ENCODE results near the gene KEAP1. TPM values are rescaled to one million over a fixed set of nuclear protein-coding genes. Genes with fewer than 3 reads are reported as not detected.
A peak's percentile ranks its signal among the peaks of the same experiment; 100 is the strongest.

KEAP1 gene
- total and polyA plus RNA-seq, 9 of the 15 experiments (the other 6 are each of a cell fraction or from before 2014, with no cell fraction given), result 2.1 to 95.6 (median 64.3) TPM

GRCh38 chr19:10450191-10450852, 52.8 kb downstream of the KEAP1 start:
- no peaks in the 10 kb centered on the region for H3K9me3 ChIP-seq (replicated peaks; ENCODE audit: control insufficient read depth, insufficient read depth, low read depth, low read length)
- H3K9me1 ChIP-seq (ENCODE audit: control insufficient read depth, insufficient read depth, low read length), result peaks cover 4% of the 10 kb centered on the region
- POLR2A ChIA-PET, result interaction anchor here (0.6 to 1.1 kb wide), 4 partner anchors 20 to 1332 kb away, joined by 3 read pairs; partner anchors contain the start of gene ICAM5
- no peak overlapping the region for H3K4me3 ChIP-seq
- WGBS (ENCODE audit: insufficient coverage, low coverage, missing lambda C conversion rate), result 77% methylated on average over 11 of the region's 14 CpGs
- H3K9ac ChIP-seq (ENCODE audit: insufficient read depth in 1 of 2, low read depth in 2 of 2, low read length in 2 of 2), result peak overlapping the region in 1 of 2 experiments; percentile 6; a peak in 1 of 4 replicates
- H3K4me2 ChIP-seq (ENCODE audit: insufficient read depth, low read length), result no peak overlapping the region
- peaks cover 17% of the 10 kb centered on the region; the same call in 1 of the 2 replicates for H4K20me1 ChIP-seq (replicated peaks; ENCODE audit: control insufficient read depth, insufficient read depth, low read length)
- no peak overlapping the region for H2AFZ ChIP-seq (ENCODE audit: low read depth, low read length)
- H3K27ac ChIP-seq (ENCODE audit: extremely low read depth, low read depth, low read length), result no peak overlapping the region
- CTCF ChIA-PET (ENCODE audit: low intra/inter-chr PET ratio), result no interaction called here
- in situ Hi-C loops (cut with MboI), result no loop called here
- TF ChIP-seq ZBED1 (IDR thresholded peaks at IDR 0.05), result no peak
- 0 out of 2 replicates have a peak, but pooled peaks have one; percentile 40 for TF ChIP-seq SMARCA5 (IDR thresholded peaks at IDR 0.05)
- peak; percentile 35; the same call in 1 of the 2 replicates for TF ChIP-seq HDAC2 (IDR thresholded peaks at IDR 0.05)
- peak; percentile 63; the same call in 1 of the 2 replicates for TF ChIP-seq ADNP (tag; IDR thresholded peaks at IDR 0.05)
- TF ChIP-seq RBM25 (IDR thresholded peaks at IDR 0.05; ENCODE audit: low read depth, low read length, severe bottlenecking), result peak; percentile 89
- TF ChIP-seq KDM1A (IDR thresholded peaks at IDR 0.05), result peak; percentile 17 to 61; a peak in 2 of 4 replicates
- TF ChIP-seq CHD1 (IDR thresholded peaks at IDR 0.05; ENCODE audit: low read length), result no peak
- 0 out of 2 replicates have a peak, but pooled peaks have one; percentile 6 for TF ChIP-seq EGR1 (conservative IDR thresholded peaks at IDR 0.05)
- TF ChIP-seq PREB (CRISPR knock-in tag; IDR thresholded peaks at IDR 0.05), result no peak
- TF ChIP-seq ZBTB7A (IDR thresholded peaks at IDR 0.05; ENCODE audit: borderline replicate concordance, control insufficient read depth, low read depth, low read length), result 0 out of 2 replicates have a peak, but pooled peaks have one; percentile 58
- 0 out of 4 replicates have a peak, but pooled peaks of 1 of the 2 experiments have one; percentile 23 for TF ChIP-seq RCOR1 (IDR thresholded peaks at IDR 0.05; ENCODE audit: borderline replicate concordance in 1 of 2, low read depth in 2 of 2, low read length in 2 of 2)
- TF ChIP-seq BCOR (IDR thresholded peaks at IDR 0.05), result peak; percentile 84
- peak; percentile 11 for FAIRE-seq
- peak in 1 of 4 experiments; percentile 7 for DNase-seq (ENCODE audit: extremely low read depth in 1 of 4, low spot score in 3 of 4)
- H3K79me2 ChIP-seq (ENCODE audit: control insufficient read depth, insufficient read depth, low read length), result peaks cover 14% of the 10 kb centered on the region; the same call in 2 of the 3 replicates
- H3K36me3 ChIP-seq (ENCODE audit: control insufficient read depth, insufficient read depth, low read length), result peaks cover 47% of the 10 kb centered on the region; the same call in 2 of the 3 replicates
- BruUV-seq (replicated peaks), result TSS peak; percentile 30
- no peaks in the 10 kb centered on the region for H3K27me3 ChIP-seq (ENCODE audit: control insufficient read depth in 2 of 2, insufficient read depth in 2 of 2, low read length in 2 of 2)
- peaks cover 10 to 36% of the 10 kb centered on the region in 2 experiments for H3K4me1 ChIP-seq (replicated peaks in 1 of 2; ENCODE audit: control insufficient read depth in 2 of 2, insufficient read depth in 2 of 2, low read length in 2 of 2)
- intact Hi-C loops (cut with micrococcal nuclease), result no loop called here
- ATAC-seq, result no peak

Data from K562 (cell line).